Measurements from ENCODE around the gene FAM114A2.
A peak's percentile ranks its signal among the peaks of the same experiment; 100 is the strongest.
"Not testable (repeated sequence)": the region's sequence is repeated elsewhere in the genome, so short reads cannot be mapped to it uniquely, and the experiment has no call there.

FAM114A2 gene

DNA sequence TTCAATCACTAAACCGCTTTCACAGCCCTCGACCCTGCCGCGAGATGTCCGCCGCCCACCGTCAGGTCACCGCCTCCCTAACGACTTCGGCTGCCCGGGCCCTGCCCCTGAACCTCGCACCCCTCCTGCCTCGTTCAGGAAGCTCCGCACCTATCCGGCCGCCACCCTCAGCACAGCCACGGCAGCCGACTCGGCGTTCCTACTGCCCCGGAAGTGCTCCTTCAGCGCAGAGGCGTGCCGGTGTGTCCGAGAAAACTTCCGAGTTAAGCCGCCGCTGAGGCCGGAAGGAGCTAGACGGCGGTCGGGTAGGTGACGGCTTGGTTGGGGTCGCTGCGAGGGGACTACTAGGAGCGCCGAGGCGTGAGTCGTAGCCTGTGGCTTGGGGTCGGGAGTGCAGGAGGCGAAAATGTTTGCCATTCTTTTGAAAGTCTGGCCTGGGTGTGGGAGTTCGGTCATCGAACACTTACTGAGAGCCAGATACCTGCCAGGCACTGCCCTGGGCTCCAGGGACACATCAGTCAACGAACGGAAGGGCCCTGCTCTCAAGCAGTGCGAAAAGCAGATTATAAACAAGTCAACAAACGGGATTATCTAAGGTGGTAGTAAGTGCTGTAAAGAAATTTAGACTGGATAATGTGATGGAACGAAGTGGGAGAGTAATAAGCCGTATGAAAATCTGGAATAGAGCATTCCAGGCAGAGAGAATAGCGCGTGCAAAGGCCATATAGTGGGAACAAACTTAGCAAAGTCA is at the start of gene FAM114A2, which contains the start of gene MFAP3:
TSS of gene FAM114A2 (minus strand) at position 204 of the 751 bp plus-strand sequence. CDS start 3,957 bp downstream, outside the sequence.
TSS of gene MFAP3 (plus strand) at position 261 of the 751 bp plus-strand sequence. CDS start 10,756 bp downstream, outside the sequence.
- peak; percentile 5 to 50 for DNase-seq

DNA sequence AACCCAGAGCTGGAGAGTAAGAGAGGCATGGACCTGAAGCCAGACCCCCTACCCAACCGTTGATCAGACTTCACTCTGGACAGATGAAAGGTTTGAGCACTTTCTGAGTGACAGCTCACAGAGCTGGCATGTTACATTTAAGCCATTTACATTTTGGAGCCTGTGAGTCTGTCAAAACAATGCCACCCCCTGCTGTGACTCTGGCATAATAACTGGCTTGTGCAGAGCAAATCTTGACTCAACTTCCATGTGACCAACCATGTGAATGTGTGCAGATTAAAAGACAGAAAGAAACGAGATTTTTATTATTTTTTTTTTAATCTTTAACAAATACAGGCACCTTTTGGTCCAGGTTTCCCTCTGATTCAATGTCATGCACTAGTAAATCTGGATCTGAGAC is 48.5 kb upstream of the FAM114A2 start:
- no peak for DNase-seq

GRCh38 chr5:154086641-154087040 is 47.9 kb upstream of the FAM114A2 start:
- no peak for DNase-seq

DNA sequence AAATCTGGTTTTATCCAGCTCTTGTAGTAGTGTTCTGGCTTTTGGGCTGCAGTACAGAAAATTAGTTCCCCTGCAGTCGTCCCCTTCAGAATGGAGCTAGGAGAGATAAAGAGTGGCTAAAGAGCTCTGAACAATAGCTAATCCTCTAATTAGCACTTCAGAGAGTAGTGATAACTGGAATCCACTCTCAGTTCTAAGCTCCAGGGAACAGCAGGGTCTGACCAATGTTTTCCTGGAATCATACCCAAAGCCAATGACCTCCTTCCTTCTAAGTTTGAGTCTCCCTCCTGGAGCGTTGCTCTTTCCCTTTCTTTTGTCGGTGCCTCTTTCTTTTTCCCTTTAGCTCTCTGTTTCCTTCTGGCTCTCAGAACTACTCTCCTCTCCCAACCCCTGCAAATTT is 47.4 kb upstream of the FAM114A2 start:
- DNase-seq: no peak

- DNase-seq: no peak
Observed at GRCh38 chr5:154084062-154084639, 45.4 kb upstream of the FAM114A2 start.

GRCh38 chr5:154081246-154081645 is 42.5 kb upstream of the FAM114A2 start:
- DNase-seq: no peak

DNA sequence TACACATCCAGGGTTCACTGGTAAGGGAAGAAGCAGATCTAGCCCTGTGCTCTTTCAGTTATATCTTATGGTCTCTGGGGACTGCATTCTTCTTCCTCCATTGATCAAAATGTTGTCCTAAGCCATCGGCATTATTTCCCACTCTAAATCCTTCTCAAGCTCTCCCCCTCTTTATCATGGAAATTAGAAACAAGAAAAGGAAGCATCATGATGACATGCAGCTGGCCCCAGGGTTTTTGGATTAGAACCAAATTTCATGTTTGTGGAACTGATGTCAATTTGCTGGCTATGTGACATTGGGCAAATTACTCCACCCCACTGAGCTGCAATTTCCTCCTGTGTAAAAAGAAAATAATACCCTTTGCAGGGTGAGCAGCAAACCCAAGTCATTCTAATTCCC is 39.6 kb upstream of the FAM114A2 start:
- DNase-seq: no peak

- no peak for DNase-seq
Observed at GRCh38 chr5:154077696-154078095, 39.0 kb upstream of the FAM114A2 start.

DNA sequence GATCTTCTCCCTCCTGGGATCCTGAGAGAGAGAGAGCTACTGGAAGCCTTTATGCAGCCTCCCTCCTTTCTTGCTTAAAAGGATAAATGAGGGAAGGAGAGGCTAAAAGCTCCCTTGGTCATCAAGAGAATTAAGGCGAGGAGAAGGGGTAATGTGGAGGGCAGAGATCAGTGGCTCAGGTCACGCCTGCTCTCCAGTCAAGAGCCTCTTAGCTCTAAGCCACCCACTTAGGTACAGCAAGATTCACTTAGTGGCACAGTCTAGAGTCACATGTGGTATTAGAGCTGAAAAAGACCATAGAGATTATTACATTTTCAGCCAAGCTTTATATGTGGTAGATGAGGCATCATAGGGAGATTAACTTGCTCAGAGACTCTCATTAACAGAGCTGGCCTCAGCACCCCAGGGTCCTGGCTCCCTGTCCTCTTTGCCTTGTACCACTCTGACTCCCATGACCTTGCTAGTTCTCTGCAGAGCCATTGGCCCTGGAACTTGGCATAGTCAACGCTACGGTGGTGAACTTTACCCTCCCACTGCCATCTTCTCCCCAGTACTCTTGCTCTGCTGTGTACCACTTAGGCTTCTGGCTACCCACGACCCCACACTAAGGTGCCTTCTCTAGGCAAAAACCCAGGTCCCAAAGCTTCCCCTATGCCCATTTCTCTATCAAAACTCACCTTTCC is 37.7 kb upstream of the FAM114A2 start:
- DNase-seq: no peak

DNA sequence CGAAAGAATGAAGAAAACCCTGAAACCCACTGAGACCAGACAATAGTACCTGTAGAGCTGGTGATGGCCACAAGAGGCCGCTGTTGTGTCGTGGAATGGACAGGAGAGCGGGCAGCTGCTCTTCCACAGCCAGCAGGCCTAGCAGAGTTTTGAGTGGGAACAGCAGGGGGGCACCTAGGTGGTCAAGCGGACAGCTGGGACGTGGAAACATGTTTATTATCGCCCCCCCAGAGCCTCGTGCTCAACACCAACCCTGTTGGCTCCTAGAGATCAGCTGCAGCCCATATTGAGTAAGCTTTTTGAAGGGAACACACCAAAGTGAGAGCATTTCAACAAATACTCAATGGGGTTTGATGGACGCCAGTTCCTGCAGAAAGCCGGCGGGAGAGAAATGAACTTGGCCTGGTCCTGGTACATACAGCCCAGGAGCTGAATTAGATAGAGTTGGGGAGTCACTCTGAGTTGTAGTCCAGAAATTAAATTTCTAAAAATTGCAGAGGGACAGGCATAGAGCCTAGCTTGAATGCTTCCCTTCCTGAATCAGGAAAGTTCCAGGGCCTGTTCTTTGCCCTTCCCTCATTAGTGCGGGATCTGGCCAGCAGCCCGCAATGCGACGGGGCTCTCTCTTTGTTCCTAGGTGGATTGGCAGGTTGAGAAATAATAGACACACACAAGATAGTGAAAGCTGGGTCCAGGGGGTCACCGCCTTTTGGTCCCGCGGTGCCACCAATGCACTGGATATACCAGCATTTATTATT is 33.9 kb upstream of the FAM114A2 start:
- peak in 1 of 2 experiments; percentile 58 for DNase-seq

GRCh38 chr5:154071799-154072413 is 33.2 kb upstream of the FAM114A2 start:
- no peak for DNase-seq

GRCh38 chr5:154069854-154070253 is 31.1 kb upstream of the FAM114A2 start:
- DNase-seq: not testable (repeated sequence)

DNA sequence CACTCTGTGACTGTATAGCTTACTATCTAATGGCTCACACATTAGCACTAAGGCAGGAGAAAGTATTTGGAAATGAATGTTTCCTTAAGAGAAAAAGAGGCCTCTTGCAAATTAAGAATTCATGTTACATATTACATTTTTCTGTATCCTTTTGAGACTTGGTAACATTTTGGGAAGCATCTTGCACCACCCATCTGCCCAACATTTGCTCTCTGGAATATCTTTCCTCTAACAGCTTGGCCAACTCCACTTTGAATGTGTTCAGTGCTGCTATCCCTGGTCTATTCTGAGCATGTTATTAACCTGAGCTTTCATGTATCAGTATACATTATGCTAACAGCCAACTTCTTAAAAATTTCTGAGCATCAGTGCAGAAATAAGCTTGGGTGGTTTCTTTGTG is 27.3 kb upstream of the FAM114A2 start:
- no peak for DNase-seq

DNA sequence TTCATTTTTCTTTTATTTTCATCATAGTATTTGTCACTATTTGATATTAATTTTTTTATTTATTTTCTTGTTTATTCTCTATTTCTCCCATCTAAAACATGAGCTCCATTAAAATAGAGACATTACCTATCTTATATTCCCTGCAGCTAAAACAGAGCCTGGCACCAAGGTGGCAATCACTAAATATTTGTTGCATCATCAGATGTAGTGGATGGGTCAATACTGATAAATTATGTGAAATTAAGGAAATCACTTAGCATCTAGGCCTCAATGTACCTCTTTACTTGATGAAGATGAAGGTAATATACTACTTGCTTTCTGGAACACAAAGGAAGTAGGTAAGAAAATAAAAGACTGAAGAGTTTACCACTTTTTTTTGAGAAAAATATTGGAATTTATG is 24.7 kb upstream of the FAM114A2 start:
- no peak for DNase-seq

- no peak for DNase-seq
Observed at GRCh38 chr5:154060606-154061005, 21.9 kb upstream of the FAM114A2 start.

GRCh38 chr5:154059583-154059982 is 20.9 kb upstream of the FAM114A2 start:
- no peak for DNase-seq

DNA sequence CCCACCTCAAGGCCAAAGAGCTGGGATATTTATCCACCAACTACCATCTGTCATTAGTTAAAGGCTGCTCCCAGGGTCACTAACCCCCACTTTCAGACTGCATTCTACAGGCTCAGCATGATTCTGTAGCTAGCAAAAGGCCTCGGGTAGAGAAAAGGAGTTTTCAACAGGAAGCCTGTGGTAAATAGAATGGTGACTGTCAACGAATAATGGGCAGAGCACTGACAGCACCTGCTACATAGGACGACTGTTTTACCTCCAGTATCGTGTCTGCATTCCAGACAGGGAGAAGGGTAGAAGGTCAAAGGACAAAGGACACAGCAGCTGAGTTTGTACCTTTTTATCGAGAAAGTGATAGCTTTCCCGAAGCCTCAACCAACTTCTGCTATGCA is 20.3 kb upstream of the FAM114A2 start:
- no peak for DNase-seq

DNA sequence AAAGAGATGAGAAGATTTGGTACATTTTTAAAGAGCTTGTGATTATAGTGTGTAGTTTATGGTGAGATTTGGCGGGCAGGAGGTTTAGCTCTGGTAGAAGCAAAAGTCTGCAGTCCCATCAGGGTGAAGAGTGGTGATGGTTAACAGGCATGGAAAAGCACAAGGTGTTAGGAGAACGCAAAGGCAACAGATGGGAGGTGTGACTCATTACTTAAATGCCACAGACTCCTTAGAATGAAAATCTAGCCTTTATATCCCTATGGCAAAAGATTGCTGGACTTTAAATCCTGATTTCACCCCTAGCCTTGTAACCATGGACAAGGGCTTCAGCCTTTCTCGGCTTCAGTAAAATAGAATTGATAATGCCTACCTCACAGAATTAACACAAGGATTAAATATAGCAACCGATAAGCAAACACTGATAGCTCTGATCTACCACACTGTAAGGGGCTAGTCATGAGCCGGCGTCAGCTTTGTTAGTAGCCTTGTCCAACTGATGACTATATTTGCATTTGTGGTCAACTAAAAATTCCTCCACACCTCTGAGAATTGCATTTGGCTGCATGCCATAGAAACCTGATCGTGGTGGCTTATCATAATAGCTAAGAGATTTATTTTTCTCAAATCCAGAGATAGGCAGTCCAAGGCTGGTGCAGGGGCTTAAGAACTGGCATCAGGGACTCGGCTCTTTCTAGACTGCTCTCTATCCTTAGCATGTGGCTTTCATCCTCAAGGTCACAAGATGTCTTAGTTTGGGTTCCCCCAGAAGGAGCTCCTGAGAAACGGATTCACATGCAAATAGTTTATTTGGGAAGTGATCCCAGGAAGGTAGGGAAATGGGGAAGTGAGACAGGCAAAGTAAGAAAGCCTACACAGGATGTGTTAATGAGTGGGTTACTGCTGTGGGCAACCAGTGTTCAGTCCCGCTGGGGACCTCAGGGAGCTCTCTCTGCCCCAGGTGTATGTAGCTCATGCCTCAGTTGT is 19.6 kb upstream of the FAM114A2 start:
- no peak for DNase-seq

GRCh38 chr5:154055201-154055600 is 16.5 kb upstream of the FAM114A2 start:
- no peak for DNase-seq

DNA sequence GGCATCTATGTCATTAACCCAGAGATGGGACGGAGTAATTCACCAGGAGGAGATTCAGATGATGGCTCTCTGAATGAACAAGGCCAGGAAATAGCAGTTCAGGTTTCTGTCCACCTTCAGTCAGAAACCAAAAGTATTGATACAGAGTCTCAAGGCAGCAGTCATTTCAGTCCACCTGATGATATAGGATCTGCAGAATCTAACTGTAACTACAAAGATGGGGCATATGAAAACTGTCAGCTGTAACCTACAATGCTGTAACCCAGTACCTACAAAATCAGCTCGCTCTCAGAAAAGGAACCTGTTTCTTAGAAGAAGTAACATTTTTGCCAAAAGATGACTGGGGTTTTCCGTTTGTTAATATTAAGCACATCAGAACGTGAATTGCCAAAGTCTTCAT is 14.8 kb upstream of the FAM114A2 start:
- DNase-seq: no peak

GRCh38 chr5:154049636-154050035 is 10.9 kb upstream of the FAM114A2 start:
- DNase-seq: no peak

Measured in cerebellar nuclear complex (tissue), 1 donor.